Breast epithelium (tissue), 3 donors: ENCODE results near the gene KCND3.

ENCODE experiments used
- CTCF ChIP-seq, 3 donors: fragments of 450-650 bp; IDR thresholded peaks; one replicate each; pipeline ENCODE4 v1.5.1; 2016 to 2017; ENCODE audit warnings: antibody characterized with exemption in 3 of 3, mild to moderate bottlenecking in 3 of 3, moderate library complexity in 3 of 3
- POLR2A ChIP-seq: fragments of 450-650 bp; IDR thresholded peaks from one replicate; pipeline ENCODE4 v1.6.1; 2016; ENCODE audit warnings: antibody characterized with exemption, mild to moderate bottlenecking, moderate library complexity
- POLR2AphosphoS5 ChIP-seq, 3 donors: sonication (generic); formaldehyde crosslinking; IDR thresholded peaks; one replicate each; pipeline ENCODE4 v1.6.1; 2017; ENCODE audit warnings: antibody characterized with exemption in 3 of 3

DNA sequence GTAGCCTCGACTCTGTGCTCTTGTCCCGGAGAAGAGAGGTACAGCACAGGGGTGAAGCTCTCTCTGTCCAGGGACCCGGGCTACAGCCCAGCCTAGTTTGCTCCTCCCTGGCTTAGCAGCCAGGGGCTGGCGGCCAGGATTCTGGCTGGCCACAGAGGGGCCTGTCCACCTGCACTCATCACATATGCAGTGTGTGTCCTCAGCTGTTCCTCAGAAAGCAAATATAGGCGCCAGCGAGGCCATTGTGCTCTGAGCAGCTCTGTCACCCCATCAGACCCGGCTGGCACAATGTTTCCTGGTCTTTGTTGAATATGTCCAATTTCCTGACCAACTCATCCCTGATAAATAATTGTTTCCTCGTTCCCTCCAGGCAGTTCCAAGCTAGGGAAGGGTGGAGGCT lies 28.5 kb downstream of the KCND3 start:
- TF ChIP-seq CTCF (IDR thresholded peaks at IDR 0.05) (no peak), POLR2A (no peak), POLR2AphosphoS5 (IDR thresholded peaks at IDR 0.05) (no peak)
